Measurements from ENCODE around the gene ATXN2L. TPM values are rescaled to one million over a fixed set of nuclear protein-coding genes. Genes with fewer than 3 reads are reported as not detected.
A peak's percentile ranks its signal among the peaks of the same experiment; 100 is the strongest.
"Not testable (repeated sequence)": the region's sequence is repeated elsewhere in the genome, so short reads cannot be mapped to it uniquely, and the experiment has no call there.

ATXN2L gene, protein sequence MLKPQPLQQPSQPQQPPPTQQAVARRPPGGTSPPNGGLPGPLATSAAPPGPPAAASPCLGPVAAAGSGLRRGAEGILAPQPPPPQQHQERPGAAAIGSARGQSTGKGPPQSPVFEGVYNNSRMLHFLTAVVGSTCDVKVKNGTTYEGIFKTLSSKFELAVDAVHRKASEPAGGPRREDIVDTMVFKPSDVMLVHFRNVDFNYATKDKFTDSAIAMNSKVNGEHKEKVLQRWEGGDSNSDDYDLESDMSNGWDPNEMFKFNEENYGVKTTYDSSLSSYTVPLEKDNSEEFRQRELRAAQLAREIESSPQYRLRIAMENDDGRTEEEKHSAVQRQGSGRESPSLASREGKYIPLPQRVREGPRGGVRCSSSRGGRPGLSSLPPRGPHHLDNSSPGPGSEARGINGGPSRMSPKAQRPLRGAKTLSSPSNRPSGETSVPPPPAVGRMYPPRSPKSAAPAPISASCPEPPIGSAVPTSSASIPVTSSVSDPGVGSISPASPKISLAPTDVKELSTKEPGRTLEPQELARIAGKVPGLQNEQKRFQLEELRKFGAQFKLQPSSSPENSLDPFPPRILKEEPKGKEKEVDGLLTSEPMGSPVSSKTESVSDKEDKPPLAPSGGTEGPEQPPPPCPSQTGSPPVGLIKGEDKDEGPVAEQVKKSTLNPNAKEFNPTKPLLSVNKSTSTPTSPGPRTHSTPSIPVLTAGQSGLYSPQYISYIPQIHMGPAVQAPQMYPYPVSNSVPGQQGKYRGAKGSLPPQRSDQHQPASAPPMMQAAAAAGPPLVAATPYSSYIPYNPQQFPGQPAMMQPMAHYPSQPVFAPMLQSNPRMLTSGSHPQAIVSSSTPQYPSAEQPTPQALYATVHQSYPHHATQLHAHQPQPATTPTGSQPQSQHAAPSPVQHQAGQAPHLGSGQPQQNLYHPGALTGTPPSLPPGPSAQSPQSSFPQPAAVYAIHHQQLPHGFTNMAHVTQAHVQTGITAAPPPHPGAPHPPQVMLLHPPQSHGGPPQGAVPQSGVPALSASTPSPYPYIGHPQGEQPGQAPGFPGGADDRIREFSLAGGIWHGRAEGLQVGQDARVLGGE
- 85.5 TPM for polyA plus RNA-seq (ENCODE audit: insufficient read length)

DNA sequence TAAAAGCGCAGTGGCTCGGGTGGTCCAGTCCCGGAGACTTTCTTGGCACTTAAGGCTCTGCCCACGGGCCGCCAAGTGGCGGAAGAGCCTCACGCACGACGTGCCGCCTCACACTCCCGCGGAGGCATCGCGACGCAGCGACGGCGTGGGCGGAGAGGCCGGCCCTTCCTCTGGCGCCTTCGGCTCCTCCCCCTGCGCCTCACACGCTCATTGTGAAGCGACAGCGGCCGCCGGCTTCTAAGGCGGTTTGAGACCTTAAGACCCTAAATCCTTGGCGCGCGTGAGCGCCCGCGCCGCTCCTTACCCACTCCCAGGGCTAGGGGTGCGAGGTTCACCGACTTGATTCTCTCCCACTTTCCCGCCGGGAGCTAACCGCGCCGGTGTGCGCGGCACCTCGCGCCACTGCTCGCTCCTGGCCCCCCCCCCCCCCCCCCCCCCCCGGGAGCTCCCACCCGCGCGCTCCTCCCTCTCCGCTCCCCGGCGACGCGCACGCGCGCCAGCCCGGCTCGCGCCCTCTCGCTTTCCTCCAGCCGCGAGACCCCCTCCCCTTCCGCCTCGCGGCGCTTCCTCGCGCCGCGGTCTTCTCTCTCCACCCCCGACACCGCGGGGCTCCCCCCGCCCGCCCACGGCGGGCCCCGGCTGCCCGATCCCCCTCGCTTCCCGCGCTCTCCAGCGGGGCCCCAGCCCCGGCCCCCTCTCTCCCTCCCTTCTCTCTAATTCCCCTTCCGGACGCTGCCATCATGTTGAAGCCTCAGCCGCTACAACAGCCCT is at the start of gene ATXN2L:
Gene ATXN2L (plus strand): TSS at position 480 of the 771 bp plus-strand sequence. CDS start 261 bp downstream, at position 741.
- peak; percentile 97 for DNase-seq

DNA sequence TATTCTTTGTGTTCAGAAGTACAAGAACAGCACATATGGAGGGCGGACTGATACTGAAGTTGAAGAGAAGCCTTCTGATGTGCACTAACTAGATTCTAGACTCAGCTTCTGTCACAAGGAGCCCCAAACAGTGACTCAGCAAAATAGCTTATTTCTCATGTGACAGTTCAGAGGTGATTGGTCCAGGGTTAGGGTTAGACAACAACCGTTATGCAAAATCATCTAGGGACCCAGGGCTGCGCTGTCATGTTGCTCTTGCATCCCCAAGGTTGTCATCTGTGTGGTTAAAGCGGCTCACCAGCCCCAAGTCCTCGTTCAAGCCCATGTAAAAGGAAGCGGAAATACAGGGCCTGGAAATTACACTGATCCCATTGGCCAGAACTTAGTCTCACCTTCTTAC is 41.1 kb upstream of the ATXN2L start:
- not testable (repeated sequence) for DNase-seq

DNA sequence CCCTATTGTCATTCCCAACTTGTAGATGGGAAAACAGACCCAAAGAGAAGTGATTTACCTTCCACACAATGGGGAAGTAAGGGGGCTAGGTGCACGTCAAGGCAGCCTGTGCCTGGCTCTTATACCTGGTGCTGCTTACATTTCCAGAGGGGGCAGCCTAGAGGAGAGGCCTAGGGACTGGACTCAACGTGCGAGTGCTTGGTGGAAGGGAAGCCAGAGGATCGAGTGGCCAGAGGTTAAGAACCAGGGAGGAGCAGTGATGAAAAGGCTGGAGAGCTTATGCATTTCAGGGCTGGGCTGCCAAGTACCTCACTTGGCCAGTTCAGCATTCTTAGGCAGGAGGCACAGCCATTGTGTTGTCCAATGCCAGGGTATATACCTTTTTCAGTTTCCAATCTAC is 40.4 kb upstream of the ATXN2L start:
- not testable (repeated sequence) for DNase-seq

DNA sequence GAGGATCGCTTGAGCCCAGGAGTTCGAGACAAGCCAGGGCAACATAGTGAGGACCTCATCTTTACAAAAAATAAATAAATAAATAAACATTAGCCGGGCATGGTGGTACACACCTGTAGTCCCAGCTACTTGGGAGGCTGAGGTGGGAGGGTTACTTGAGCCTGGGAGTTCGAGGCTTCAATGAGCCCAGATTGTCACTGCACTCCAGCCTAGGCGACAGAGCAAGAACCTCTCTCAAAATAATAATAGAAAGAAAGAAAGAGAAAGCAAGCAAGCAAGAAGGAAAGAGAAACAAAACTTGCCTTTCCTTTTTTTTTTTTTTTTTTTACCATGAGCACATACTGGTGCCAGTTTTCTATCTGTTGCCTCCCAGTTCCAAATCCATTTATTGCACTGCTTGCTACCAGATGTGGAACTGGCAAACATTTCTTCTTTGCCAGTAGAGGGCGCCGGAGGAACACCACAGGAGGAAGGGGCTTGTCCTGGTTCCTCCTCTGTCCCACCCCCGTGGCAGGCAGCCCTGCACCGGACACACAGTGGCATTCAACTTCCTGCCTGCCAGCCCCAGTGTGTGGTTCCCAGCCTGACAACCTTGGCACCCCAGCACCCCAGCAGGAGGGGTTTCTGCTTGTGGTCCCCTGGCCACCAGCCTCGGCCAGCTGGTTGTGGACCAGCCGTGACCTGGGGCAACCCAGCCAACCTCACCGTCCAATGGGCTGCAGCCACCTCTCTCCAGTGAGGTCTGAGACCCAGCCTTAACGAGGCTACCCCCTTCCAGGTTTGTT is 20.4 kb upstream of the ATXN2L start:
- DNase-seq = peak; percentile 64

- not testable (repeated sequence) for DNase-seq
These were observed 15.2 kb upstream of the ATXN2L start for GRCh38 chr16:28807445-28808120.

GRCh38 chr16:28820016-28820415 is 2.8 kb upstream of the ATXN2L start:
- no peak for DNase-seq

DNA sequence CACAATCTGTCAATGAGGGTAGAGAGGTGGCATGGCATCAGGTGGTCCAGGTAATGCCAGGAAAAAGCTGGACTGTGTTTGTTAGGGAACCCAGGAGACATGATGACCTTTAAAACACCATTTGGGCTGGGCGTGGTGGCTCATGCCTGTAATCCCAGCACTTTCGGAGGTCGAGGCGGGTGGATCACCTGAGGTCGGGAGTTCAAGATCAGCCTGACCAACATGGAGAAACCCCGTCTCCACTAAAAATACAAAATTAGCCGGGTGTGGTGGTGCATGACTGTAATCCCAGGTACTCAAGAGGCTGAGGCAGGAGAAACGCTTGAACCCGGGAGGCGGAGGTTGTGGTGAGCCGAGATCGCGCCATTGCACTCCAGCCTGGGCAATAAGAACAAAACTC is 2.3 kb upstream of the ATXN2L start:
- DNase-seq = not testable (repeated sequence)

GRCh38 chr16:28821874-28822519 is 802 bp upstream of the ATXN2L start:
- DNase-seq = no peak

- DNase-seq = no peak
These were observed 583 bp downstream of the ATXN2L start for GRCh38 chr16:28823291-28823872.

GRCh38 chr16:28823873-28824716 is 1.3 kb downstream of the ATXN2L start:
- peak; percentile 98 for DNase-seq

DNA sequence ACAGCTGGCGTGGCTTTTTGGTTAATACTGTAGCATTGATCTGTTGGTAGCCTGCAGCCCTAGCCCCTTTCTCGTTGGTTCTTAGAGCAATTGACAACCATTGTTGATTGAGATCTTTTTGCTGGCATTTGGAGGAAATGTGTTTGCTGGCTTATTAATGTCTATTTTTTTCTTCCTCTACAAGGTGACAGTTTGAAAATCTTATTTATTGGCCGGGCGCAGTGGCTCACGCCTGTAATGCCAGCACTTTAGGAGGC is 1.8 kb downstream of the ATXN2L start:
- DNase-seq = no peak

DNA sequence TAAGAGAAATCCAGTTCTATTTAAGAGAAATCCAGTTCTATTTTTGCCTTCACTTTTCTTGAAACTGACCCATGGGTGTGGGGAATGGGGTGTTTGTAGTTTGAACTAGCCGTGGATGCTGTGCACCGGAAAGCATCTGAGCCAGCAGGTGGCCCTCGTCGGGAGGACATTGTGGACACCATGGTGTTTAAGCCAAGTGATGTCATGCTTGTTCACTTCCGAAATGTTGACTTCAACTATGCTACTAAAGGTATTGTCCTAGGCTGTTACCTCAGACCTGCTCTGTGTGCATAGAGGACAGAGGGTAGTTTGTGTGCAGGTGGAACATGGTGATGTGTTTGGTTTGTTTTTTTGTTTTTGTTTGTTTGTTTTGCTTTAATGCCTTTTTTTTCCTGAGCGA is 3.3 kb downstream of the ATXN2L start:
- no peak for DNase-seq

DNA sequence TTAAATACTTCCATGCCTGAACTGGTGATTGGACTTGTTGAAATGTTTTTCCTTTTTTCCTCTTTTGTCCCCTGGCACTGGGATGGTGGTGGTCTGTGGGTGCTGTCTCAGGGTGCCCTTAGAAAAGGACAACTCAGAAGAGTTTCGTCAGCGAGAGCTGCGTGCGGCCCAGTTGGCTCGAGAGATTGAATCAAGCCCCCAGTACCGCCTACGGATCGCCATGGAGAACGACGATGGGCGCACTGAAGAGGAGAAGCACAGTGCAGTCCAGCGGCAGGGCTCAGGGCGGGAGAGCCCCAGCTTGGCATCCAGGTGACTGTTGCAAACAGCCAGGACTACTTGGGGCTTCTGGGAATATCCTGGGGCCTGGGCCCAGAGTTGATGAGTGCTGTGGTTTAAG is 6.9 kb downstream of the ATXN2L start:
- no peak for DNase-seq

GRCh38 chr16:28830531-28830930 is 7.7 kb downstream of the ATXN2L start:
- no peak for DNase-seq

GRCh38 chr16:28834349-28834748 is 11.6 kb downstream of the ATXN2L start:
- no peak for DNase-seq

DNA sequence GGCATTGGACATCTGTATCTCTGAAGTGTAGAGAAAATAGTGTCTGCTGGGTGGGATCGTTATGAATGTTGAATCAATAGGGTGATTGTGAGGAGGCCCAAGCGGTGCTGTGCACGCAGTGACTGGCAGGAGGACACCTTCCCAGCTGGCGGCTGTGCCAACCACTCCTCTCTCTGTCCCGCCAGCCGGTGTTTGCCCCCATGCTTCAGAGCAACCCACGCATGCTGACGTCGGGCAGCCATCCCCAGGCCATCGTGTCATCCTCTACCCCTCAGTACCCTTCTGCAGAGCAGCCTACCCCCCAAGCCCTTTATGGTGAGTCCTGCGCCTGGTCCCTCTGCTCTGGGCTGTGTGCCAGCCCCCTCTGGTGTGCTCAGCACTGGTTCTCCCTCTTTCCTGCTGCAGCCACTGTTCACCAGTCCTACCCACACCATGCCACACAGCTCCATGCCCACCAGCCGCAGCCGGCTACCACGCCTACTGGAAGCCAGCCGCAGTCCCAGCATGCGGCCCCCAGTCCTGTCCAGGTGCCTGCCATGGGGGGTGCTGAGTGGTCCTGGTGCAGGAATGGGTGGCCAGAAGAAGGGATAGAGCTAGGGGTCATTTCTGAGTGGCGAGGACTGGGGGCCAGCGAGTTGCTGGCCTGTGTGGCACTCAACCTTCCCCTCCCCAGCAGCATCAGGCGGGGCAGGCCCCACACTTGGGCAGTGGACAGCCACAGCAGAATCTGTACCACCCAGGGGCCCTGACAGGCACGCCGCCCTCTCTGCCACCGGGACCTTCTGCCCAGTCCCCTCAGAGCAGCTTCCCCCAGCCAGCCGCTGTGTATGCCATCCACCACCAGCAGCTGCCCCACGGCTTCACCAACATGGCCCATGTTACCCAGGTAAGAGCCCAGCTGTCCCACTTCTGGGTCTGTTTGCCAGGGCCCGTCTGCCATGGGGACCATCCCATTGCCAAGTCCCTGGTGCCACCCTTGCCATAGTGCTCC is 12.4 kb downstream of the ATXN2L start:
- DNase-seq = no peak

- DNase-seq = no peak
These were observed 13.3 kb downstream of the ATXN2L start for GRCh38 chr16:28835864-28836760.
